M059J (cell line): ENCODE measurements around the gene CEMP1. TPM values are rescaled to one million over a fixed set of nuclear protein-coding genes. Genes with fewer than 3 reads are reported as not detected.
"Not testable (repeated sequence)": the region's sequence is repeated elsewhere in the genome, so short reads cannot be mapped to it uniquely, and the experiment has no call there.

Experiments
- DNase-seq: peaks from one replicate; pipeline ENCODE4 v3.0.0-alpha.2; 2012; ENCODE audit warnings: low read depth
- total RNA-seq: library from RNA; depleted of rRNA; stranded (reverse); fragments of >200 nt; shearing (Covaris generic); gene quantifications from 2 replicates; pipeline ENCODE4 v1.2.3, GENCODE V29; 2014; rRNA removed

CEMP1 gene
- not detected in 2 replicates for total RNA-seq

GRCh38 chr16:2531371-2531695 is at the start of gene CEMP1:
TSS of gene CEMP1 (minus strand) at chr16:2531408. CDS start at chr16:2531073, 335 bp downstream.
- no peak for DNase-seq

GRCh38 chr16:2580818-2581217 is 49.6 kb upstream of the CEMP1 start:
- DNase-seq, result not testable (repeated sequence)

GRCh38 chr16:2580143-2580542 is 48.9 kb upstream of the CEMP1 start:
- DNase-seq, result not testable (repeated sequence)

GRCh38 chr16:2578905-2579304 is 47.7 kb upstream of the CEMP1 start:
- not testable (repeated sequence) for DNase-seq

GRCh38 chr16:2577044-2577443 is 45.8 kb upstream of the CEMP1 start:
- not testable (repeated sequence) for DNase-seq

- DNase-seq, result not testable (repeated sequence)
These were observed 44.6 kb upstream of the CEMP1 start for GRCh38 chr16:2575839-2576238.

- DNase-seq, result not testable (repeated sequence)
These were observed 41.5 kb upstream of the CEMP1 start for GRCh38 chr16:2572704-2573103.

GRCh38 chr16:2568573-2568972 is 37.4 kb upstream of the CEMP1 start:
- DNase-seq, result not testable (repeated sequence)

GRCh38 chr16:2567506-2567905 is 36.3 kb upstream of the CEMP1 start:
- not testable (repeated sequence) for DNase-seq

- not testable (repeated sequence) for DNase-seq
These were observed 29.6 kb upstream of the CEMP1 start for GRCh38 chr16:2560798-2561133.

- DNase-seq, result not testable (repeated sequence)
These were observed 29.1 kb upstream of the CEMP1 start for GRCh38 chr16:2560131-2560797.

GRCh38 chr16:2557150-2557549 is 25.9 kb upstream of the CEMP1 start:
- DNase-seq, result not testable (repeated sequence)

GRCh38 chr16:2554709-2555425 is 23.7 kb upstream of the CEMP1 start:
- DNase-seq, result not testable (repeated sequence)

- not testable (repeated sequence) for DNase-seq
These were observed 20.2 kb upstream of the CEMP1 start for GRCh38 chr16:2551420-2551889.

- not testable (repeated sequence) for DNase-seq
These were observed 19.2 kb upstream of the CEMP1 start for GRCh38 chr16:2550283-2550878.

- DNase-seq, result not testable (repeated sequence)
These were observed 12.6 kb upstream of the CEMP1 start for GRCh38 chr16:2543771-2544170.

- DNase-seq, result not testable (repeated sequence)
These were observed 10.2 kb upstream of the CEMP1 start for GRCh38 chr16:2541409-2541808.

- not testable (repeated sequence) for DNase-seq
These were observed 9.7 kb upstream of the CEMP1 start for GRCh38 chr16:2540912-2541311.

GRCh38 chr16:2539845-2540458 is 8.7 kb upstream of the CEMP1 start:
- DNase-seq, result not testable (repeated sequence)

GRCh38 chr16:2539192-2539844 is 8.1 kb upstream of the CEMP1 start:
- not testable (repeated sequence) for DNase-seq

GRCh38 chr16:2537451-2538379 is 6.5 kb upstream of the CEMP1 start, which contains the start of gene PDPK1:
TSS of gene PDPK1 (plus strand) at chr16:2538021. CDS start at chr16:2538113, 92 bp downstream.
- DNase-seq, result peak; percentile 93
